GM21423 (cell line): ENCODE measurements around the gene PAX5.

Experiments used
- ATAC-seq: cut with Tn5 transposase; IDR thresholded peaks from one replicate; pipeline ENCODE4 v1.9.1; 2021; ENCODE audit warnings: mild to moderate bottlenecking, moderate library complexity; ENCODE audit not compliant: unreplicated experiment

Gene PAX5

DNA sequence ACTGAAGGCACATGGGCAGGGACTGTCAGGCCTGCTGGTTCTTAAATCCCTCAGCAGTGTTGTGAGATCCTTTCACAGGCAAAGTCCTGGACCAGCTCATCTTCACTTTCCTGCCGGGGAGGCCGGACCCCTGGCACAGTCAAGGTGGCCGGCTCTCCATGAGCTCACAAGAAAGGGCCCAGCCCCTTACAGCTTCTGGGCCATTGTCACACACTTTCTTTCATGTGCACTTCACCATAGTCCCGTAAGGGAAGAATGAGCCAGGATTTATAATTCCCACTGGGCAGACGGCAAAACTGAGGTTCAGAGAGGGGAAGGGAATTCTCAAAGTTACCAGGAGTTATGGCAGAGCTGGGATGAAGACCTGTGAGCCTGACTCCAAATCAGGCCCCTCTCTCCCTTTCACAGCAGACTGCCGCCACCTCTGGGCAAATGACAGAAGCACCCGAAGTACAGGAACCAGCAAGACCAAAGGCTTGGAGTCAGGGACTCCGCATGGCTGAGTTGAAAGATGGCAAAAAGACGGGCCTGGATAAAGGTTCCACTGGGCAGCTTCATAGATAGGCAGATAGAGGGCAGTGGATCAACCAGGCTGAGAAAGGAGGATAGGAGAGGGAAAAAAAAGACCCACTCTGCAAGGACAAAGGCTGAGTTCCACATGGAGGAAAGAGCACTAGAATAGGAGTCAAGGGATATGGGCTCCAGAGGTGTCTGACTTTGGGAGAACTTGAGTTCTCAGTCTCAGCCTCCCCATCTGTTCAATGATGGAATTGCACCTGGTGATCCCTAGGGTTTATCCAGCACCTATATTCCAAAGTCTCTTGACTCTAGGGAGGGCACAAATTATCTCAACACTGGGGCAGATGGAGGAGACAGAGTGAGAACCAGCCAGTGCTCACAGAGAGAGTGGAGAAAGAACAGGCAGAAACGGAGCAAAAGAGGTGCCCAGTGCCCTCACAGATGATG, 128.7 kb downstream of the PAX5 start:
- ATAC-seq: no peak

DNA sequence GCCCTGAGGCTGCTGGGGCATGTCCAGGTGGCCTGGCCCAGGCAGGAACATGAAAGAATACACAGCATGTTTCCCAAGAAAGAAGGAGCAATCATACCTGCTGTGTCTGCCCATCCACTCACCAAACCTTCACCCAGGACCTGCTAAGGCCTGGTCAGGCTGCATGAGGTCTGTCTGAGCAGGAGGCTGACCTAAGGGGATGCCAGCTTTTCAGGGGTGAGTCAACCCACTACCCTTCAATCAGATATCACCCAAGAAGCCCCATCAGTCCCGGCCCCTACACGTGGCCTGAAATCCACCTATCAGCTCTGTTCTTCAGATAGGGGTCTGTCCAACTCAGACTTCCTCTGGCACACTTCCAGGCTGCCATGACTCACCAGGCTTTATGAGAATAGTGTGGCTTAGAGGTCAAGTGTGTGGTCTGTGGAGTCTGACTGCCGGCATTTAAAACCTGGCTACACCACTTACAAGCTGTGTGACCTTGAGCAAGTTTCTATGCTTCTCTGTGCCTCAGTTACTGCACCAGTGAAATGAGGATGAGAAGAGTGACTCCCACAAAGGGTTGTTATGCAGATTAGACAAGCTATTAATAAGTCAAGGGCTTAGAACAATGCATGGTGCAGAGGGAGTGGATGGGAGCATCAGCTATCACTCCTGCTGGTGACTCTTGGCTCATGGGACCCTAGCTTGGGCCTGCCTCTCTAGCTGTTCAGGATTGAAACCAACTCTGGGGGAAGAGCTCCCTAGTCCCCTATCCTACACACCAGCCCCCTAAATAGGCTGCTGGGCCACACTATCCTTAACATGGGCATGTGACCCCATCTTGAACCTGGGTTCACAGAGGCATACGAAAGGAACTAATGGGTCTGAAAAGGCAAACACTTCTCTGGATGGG, 130.3 kb downstream of the PAX5 start:
- peak; percentile 72 for ATAC-seq

DNA sequence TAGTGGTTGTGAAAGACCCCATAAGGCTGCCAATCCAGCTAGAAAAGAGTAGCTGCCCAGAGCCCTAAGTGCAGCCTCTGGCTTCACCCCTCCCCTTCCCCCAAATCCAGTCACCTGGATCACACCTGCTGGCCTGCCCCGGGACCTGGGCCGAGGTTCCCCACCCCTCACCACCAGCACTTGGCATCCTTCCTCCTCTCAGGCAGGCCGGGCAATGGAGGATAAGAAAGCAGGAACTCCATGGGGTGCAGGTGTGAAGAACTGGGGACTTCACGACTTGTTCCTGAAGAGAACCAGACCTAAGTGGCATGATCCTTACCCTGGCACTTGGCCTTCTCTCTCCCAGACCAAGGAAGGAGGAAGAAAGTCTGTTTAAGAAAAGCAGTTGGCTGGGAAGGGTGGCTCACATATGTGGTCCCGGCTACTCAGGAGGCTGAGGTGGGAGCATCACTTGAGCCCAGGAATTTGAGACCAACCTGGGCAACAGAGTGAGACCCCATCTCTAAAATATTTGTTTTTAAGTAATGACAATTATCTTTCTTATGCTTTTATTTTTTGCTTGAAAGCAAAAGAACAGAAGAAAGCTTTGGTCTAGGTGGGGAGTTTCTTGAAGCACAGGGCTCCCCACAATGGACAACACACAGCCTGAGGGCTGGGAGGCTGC, 131.1 kb downstream of the PAX5 start:
- no peak for ATAC-seq

DNA sequence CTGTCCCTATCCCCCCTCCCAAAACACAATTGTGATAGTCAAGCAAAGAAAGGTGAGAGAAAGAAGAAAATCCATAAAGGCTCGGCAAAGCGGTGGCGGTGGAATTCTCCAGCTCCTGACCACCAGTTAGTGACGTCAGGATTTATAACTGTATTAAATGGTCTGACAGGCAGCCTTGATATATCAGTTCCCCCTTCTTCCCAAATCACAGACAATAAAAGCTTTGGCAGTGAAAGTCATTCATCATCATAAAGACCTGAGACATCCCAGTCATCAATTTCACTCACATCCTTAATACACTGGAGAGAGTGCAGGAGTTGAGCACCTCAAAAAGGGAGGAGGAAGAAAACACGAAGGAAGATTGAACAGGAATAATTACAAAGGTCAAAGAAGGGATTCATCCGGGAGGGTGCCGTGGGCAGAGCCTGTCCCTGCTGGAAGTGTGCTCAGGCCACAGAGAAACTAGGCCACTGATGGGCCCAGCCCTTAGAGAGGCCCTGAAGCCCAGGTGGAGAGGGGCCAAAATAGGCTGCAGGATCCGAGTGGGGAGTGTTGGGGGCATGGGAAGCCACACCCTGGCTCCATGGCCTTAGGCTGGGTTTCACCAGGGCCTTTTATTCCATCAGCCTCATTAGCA, 131.9 kb downstream of the PAX5 start:
- ATAC-seq: no peak

DNA sequence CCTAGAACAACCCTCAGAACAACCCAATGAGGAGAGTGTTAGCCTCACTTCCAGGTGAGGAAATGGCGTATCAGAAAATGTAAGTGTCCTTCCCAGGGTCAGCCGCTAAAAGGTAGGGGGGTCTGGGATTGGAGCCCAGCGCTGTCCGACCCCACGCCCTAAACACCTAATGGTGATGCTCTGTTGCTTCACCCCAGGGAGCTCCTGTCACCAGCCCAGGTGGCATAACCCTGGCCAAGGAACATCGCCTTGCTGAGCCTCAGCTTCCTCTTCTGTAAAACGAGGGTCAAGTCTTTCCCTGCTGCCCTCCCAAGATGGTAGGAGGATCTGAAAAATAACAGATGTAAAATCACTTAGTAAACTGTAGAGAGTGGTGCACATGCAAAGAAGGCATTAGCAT, 132.5 kb downstream of the PAX5 start:
- ATAC-seq: no peak

DNA sequence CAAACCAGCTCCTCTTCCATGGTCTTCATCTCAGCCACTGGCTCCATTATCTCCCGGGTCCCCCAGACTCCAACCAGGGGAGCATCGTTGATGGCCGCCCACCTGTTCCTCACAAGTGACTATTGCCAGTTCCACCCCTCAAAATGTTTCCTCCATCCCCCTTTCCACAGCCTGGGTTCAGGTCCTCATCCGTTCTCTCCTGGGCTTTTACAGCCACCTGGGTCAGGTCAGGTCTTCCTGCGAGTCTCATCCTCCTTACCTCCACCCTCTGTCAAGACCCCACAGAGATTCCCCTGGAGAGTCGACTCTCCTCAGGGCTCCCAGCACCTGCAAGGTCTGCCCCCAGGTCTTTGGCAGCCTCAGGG, 133.2 kb downstream of the PAX5 start:
- ATAC-seq: no peak

DNA sequence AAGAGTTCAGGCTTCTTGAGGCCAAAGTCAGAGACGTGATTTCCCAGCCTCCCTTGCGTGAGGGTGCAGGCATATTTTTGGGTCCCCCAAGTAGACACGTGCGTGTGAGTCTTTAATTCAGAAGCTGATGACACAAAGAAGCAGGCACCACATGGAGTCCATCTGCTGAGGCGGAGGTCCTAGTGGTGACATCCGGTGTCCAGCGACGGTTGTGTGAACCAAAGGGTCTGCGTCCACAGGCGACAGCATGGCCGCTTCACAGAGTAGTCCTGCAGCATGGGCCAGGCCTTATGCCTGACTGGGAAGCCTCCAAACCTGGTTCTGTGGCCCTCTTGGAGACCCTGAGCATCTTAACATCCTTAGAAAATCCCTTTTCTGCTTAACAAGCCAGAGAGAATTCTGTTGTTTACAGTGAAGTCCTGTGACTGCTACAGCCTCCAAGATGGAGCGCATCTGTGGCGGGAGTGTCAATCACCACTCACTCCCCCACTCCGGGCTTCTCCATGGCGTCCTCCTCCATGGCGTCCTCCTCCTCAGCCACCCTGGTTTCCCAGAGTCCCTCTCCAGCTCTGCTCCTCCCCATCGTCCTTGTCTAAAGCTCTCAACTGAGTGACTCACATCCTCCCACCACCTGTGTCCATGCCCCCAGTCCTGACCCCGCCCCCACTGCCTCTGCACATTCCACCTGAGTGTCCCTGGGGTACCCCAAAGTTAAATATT, 133.8 kb downstream of the PAX5 start:
- no peak for ATAC-seq

DNA sequence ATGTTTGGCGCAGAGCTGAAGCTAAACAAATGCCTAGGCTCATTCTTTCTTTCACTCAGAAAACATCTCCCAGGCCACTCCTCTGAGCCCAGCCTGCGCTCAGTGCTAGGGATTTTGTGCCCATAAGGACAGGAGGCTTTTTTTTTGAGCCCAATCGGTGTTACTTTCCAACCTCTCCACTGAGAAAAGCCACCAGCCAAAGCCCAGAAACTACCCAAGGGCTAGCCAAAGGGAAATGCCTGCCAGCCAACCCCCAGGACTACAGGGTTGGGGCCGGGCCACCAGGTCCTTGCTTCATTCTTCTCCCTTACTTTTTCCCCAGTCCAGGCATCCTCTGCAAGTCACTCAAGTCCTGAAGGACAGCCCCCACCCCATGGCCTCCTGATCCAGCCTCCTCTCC, 134.7 kb downstream of the PAX5 start:
- no peak for ATAC-seq

DNA sequence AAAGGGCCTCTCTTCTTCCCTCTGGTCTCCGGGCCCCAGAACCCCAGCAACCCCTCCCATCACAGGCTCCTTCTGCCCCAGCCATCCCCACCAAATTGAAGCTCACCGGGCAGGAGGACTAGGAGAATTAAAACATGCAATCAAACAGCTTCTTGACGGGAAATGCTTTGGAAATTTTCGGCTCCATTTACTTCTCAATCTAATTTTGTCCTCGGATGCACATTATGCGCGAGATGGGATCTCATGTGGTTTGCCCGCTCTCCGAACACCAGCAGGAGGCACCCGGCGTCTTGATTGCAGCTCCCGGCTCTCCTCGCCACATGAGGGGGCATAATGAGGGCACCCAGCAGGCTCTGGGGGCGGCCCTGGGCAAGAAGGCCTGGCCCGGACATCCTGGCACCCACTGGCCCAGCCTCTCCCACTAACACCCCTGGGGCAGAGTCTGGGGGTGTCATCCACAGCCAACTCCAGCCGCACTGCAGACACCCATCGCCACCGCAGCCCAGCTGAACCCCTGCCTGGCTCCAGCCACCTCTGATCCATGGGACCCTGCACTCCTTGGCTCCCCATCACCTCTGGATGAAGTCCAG, 135.5 kb downstream of the PAX5 start:
- ATAC-seq: no peak

DNA sequence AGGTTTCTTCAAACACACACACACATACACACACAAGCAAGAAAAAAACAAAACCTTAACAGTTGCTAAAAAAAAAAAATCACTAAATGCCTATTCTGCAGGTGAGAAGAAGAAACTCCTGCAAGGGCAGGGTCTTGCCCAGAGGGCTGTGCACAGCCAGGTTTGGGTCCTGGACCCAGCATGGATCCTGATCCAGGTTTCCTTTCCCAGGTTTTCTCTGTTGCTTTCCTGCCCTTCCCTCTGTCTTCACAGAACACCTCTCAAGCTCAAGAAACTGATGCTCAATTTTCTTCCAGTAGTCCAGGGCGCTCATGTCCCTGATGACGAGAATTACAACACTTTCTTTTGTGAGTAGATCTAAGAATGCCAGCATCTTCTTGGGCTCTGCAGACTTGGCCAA, 136.6 kb downstream of the PAX5 start:
- ATAC-seq: no peak

DNA sequence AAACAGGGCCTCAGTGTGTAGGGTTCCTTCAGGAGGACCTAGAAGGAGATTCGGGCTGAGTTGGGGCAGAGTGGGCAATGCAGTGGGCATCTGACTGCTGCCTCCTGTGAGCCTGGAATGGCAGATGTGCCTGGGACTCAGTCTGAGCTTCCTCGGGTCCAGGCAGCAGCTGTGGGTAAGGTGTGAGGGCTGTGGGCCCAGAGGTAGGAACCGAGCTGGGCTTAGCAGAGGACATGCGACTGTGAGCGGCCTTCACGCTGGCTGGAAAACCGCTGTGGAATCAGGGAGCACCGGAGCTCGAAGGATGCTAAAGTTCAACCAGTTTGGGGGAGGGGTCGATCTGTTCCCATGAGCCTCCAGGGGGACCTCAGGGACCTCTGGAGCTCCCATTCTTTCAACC, 137.0 kb downstream of the PAX5 start:
- no peak for ATAC-seq

DNA sequence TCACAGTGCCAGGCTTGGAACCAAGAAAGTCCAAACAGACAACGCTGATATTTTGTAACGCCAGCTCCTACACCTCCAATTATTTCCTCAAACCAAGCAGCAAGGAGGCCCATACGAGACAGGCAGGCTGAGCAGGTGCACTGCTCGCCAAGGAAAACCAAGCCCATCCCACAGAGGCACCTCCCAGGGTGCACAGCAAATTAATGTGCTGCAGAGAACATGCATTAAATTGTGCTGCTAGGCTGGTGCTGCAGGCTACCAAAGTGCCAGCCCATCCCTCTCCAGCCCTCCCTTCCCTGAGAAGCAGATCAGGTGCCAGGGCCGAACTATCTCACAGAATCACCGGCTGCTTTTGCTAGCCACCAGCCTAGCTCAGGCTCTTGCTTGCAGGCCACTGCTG, 137.8 kb downstream of the PAX5 start:
- ATAC-seq: no peak

DNA sequence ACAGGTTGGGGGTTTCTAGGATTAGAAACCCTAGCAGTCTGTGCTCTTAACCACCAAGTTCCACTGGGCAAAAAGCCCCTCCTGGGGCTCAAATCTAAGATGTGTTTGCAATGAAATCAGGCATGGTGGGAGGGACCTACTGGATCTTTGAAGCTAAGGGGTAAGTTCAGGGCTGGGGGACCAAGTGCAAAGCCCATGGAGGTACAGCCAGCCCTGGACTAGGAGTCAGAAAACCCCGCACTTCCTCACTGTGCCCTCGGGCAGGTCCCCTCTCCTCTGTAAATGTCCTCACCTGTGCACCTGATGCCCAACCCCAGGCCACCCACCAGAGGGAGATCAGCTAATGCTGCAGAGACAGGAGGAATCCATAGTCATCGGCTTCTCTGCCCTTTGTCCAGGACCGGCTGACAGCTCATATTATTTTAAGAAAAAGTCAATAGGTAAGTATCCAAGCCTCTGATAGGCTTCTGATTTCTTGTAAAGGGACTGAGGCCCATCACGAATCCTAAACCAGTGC, 138.3 kb downstream of the PAX5 start:
- ATAC-seq: no peak

DNA sequence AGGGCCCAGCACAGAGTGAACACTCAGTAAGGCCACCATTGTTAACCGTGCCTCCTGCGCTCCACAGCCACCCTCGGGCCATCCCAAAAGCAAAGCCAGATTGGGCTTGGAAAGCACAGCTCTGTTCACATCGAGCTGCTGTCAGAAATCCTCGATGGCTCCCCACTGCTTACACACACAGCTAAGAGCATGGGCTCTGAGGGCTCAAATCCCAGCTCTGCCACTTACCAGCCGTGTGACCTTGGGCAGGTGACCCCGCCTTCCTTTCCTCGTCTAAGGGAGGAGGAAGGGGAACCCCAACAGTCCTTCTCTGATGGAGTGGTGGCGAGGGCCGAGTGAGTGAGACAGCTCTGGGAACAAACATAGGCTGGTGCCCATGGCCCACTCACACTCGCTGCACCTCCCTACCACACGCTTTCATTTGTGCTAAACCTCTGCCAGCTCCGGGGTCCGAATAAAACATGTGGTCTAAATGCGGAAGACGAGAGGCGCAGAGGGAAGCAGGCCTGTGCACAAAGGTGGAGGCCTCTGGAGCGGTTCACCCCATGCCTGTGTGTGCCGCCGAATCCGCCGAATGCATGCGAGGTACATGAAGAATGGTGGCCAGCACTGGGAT, 139.3 kb downstream of the PAX5 start:
- ATAC-seq: no peak

DNA sequence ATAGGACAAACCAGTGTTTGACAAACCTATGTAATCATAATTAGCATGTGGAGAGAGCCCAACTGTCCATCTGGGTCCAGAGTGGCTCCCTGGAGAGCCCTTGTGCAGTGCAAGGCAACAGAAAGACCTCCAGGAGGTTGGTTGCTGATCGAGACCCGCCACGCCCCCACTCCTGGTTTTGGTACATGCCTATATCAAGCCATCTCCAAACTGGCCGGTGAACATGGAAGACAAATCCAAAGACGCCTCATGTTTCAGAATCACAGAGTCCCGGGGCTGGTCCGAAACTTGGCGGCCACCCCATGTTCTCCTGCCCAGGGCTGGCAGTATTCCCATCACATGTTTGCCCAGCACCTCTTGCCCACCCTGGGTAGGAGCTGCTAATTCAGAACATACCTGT, 140.2 kb downstream of the PAX5 start:
- no peak for ATAC-seq

DNA sequence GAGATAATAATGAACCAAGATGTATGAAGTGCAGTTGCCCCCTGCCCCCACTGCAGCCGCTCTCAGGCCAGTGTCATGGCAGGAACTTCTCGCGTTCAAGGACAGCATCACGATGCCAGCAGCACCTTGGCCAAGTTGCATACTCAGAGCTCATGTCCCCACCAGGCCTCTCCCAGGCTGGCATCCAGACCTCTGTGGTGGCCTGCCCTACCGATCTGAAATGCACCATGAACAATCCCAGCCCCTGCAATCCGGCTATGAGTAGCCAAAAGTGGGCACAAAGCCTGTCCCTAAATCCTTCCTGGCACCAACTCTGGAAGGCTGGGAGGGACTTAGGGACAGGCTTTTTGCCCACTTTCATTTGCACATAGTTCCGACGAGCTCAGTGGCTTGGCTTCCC, 140.9 kb downstream of the PAX5 start:
- no peak for ATAC-seq

DNA sequence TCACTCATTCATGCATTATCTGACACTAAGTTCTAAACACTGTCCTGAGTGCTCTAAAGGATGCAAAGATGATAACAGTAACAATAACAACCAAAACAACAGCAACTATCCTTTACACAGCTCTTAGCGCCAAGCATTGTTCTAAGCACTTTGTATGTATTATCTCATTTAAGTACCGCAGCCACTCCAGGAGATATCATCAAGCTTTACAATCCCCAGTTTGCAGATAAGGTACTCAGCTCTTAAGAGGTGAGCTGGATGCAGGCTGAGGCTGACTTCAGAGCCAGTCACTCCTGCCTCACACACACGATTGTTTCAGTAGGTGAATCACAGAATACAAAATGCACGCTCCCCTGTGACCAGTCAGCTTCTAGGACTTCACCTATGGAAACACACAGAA, 141.8 kb downstream of the PAX5 start:
- no peak for ATAC-seq

DNA sequence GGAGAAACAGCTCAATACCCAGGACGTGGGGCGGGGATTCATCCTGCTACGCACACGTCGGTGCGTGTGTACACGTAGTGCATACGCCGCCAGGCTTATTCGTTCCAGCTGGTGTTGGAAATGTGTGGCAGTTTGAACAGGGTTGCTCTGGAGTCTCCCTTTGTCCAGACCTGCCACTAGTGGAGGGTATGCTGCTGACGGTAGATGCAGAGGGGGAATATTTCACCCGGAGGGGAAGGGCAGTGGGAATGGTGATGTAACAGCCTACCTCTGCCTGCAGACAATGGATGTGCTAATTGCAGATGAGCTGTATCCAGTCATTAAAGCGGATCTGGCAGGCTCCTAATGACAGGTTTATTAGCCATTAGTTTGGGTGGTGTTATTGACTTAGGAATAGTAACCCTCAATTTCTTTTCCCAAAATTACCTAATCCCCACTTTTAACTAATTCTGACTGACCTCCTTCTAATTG, 142.7 kb downstream of the PAX5 start:
- ATAC-seq: no peak

DNA sequence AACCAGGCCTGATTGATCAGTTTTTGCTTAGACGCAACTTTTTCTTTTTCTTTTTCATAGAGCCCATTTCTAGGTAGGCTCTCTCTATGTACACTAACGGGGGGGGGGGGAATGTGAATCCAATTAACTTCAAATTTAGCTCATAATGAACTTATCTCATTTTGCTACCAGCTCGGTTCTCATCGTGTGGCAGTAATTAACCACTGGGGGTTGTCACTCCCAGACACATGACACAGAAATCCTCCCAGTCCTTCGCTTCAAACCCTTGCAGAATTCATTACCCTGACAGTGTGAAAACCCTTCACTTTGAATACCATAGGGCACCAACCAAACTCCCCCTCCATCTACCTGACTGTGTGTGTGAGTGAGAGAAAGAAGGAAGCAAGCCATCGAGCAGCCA, 144.2 kb downstream of the PAX5 start:
- no peak for ATAC-seq
